Activated T-cell treated with anti-CD3 and anti-CD28 coated beads for 48 hours (primary cell): Measurements from ENCODE around the gene KCTD21.
"Not testable (repeated sequence)": the region's sequence is repeated elsewhere in the genome, so short reads cannot be mapped to it uniquely, and the experiment has no call there.

ENCODE experiments used
- DNase-seq: peaks from one replicate; pipeline ENCODE4 v3.0.0-alpha.2; 2020; ENCODE audit warnings: low read depth

Gene KCTD21

GRCh38 chr11:78175862-78176261, 12.6 kb downstream of the KCTD21 start:
- DNase-seq, result not testable (repeated sequence)

DNA sequence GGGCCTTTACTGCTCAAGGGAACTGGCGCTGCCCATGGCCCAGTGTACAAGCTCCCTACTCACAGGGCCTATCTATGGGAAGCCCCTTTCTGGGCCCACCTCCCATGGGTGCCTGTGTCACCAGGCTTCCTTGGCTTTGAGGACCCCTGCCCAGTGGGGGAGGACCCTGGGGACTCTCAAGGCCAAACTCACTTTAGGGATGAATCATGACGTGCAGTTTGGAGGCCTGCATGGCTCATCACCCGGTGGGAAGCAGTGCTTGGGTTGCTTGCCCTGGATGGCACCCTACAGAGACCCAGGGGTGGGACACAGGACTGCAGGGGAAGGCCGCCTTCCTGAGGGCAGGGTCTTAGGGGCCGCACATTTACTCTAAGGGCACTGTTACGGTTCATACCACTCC, 16.5 kb downstream of the KCTD21 start:
- no peak for DNase-seq

- no peak for DNase-seq
Measured at GRCh38 chr11:78170874-78171549, 17.4 kb downstream of the KCTD21 start.

DNA sequence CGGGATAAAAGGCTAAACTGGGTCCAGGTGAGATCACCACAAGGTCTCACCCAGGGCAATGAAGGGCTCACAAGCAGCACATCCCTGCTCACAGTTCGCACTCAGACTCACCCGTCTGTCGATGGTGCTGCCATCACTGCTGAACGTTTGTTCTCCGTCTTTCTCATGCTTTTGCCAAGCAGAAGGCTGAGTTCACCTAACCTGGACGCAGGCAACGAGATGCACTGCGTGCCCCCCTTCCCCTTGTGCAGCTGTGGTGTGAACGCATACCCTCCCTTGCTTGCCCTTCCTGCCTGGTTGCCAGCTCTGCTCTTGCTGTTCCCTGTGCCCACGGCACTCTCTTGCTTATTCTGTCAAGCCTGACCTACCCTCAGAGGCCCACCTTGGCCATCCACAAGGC, 18.0 kb downstream of the KCTD21 start:
- DNase-seq, result no peak

- no peak for DNase-seq
Measured at GRCh38 chr11:78168539-78169477, 19.6 kb downstream of the KCTD21 start.

DNA sequence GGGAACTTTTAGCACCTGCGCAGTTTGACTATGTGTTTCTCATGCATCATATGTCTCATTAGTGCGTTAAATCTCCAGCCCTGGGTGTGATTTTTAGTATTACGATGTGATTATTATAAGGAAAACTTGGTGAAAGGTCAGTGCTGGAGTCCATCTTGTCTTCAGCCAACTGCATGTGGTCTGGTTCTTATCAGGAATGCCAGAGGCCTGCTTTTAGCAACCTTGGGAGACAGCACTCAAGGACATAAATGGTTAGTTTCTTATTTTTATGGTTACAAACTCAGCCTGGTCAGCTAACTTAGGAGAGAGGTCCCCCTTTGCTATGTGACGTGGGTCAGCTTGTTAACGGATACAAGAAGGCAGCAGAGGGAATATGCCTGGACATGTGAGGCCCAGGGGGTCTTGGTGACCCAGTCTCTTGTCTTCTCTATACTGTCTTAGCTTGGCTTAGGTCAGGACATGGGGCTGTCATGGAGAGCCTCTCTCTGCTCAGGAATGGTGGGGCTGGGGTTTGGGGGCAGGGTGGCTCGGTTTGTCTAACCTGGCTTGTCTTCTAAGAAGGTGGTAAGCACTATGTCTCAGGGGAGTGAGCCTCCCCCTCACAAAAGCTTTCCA, 21.5 kb downstream of the KCTD21 start:
- DNase-seq, result no peak

DNA sequence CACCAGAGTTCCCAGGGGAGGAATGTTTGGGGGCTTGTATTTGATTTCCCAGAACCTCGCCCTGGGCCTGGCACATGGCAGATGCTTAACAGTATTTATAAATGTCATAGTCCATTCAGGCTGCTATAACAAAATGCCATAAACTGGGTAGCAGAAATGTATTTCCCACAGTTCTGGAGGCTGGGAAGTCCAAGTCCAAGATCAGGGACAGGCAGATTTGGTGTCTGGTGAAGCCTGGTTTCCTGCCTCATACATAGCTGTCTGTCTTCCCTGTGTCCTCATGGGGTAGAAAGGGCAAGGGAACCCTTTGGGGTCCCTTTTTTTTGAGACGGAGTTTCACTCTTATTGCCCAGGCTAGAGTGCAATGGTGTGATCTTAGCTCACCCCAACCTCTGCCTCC, 24.0 kb downstream of the KCTD21 start:
- DNase-seq, result no peak

- DNase-seq, result no peak
Measured at GRCh38 chr11:78163828-78164227, 24.6 kb downstream of the KCTD21 start.

GRCh38 chr11:78161962-78162371, 26.5 kb downstream of the KCTD21 start:
- DNase-seq, result no peak

GRCh38 chr11:78161346-78161745, 27.1 kb downstream of the KCTD21 start:
- DNase-seq, result no peak

DNA sequence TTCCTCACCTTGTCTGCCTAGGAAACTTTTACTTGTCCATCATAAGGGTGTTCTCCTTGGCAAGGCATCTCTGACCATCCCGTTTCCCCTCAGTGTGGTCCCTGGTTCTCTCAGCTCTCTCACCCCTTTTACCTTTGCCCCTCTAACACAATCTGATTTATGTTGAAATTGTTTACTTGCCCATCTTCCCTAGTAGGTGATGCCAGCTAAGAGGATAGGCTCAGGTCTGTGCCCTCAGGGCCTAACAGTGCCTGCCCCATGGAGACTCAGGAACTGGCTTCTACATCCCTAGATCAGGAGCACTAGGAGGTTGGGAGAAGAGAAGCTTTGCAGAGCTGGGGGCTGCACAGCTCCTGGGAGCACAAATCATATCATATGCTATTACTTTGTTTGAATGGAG, 27.9 kb downstream of the KCTD21 start:
- DNase-seq, result no peak

DNA sequence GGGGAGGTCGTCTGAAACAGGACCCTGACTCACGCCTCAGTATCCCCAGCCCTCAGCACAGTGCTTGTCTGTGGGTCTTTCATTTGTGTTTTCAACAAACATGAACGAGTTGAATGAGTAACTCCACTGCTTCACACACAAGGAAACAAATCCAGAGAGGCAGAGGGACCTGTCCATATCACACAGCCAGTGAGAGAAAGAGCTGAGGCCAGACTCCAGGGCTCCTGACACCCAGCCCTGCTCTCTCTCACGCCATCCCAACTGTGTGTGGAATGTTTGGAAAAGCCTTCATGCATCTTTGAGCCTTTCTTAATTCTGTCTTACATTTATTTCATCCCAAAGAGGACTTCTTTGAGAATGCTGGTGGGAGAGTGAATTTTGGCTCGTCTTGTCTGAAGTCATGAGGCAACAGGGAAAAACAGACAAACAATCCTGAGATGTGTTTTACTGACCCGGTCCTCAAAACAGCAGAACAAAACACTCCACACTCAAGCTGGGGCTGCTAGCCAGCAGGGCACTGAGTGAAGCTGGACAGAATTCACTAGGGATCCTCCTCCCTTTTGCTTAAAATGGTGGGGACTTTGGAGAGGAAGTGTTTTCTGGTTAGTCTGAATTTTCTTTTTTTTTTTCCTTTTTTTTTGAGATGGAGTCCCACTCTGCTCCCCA, 29.3 kb downstream of the KCTD21 start:
- DNase-seq, result no peak

- no peak for DNase-seq
Measured at GRCh38 chr11:78156127-78156844, 32.1 kb downstream of the KCTD21 start.

- DNase-seq, result no peak
Measured at GRCh38 chr11:78151804-78152203, 36.6 kb downstream of the KCTD21 start.

GRCh38 chr11:78150754-78151153, 37.7 kb downstream of the KCTD21 start:
- no peak for DNase-seq

GRCh38 chr11:78150346-78150745, 38.1 kb downstream of the KCTD21 start:
- DNase-seq, result no peak

- no peak for DNase-seq
Measured at GRCh38 chr11:78149646-78150045, 38.8 kb downstream of the KCTD21 start.

DNA sequence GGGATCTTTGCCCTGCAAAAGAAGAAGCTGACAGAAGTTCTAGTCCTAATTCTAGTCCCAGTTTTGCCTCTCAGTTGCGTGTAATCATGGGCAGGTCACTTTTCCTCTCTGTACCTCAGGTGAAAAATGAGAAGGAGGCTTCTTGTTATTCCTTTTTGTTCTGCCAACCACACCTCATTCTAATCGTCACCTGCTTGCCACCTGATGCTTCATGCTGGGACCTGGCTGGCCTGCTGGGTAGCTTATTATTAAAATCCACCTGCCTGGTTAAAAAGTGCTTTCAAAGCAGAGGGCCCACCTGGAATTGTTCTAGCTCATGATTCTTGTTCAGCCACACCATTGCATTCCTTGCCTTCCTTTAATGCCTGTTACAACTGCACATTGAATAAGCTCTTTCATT, 40.6 kb downstream of the KCTD21 start:
- DNase-seq, result no peak

- no peak for DNase-seq
Measured at GRCh38 chr11:78145511-78146025, 42.9 kb downstream of the KCTD21 start.

GRCh38 chr11:78140392-78141077, 47.9 kb downstream of the KCTD21 start:
- no peak for DNase-seq
